Kidney (tissue), 14 donors: ENCODE measurements around the gene DELE1. TPM values are rescaled to one million over a fixed set of nuclear protein-coding genes. Genes with fewer than 3 reads are reported as not detected.
A peak's percentile ranks its signal among the peaks of the same experiment; 100 is the strongest.

Experiments used
- DNase-seq, 5 donors: peaks; one replicate each; pipeline ENCODE4 v3.0.0-alpha.2; 2013 to 2020
- FAIRE-seq: peaks from 2 replicates; lab custom pipeline; 2012; peaks lifted over from hg19 to GRCh38; lab: Jason Lieb, UNC
- H3K27ac ChIP-seq, 2 donors: one replicate each; pipeline ENCODE4 v1.7.0; 2013; ENCODE audit warnings: low read depth in 2 of 2, low read length in 2 of 2, inconsistent platforms in 1 of 2
- H3K27me3 ChIP-seq: one replicate; pipeline ENCODE4 v1.7.1; 2013; ENCODE audit warnings: low read length, inconsistent platforms; ENCODE audit not compliant: control insufficient read depth, insufficient read depth
- H3K36me3 ChIP-seq, 3 donors: one replicate each; pipeline versions ENCODE4 v1.7.0 to v1.7.1; 2013; ENCODE audit warnings: low read length in 3 of 3, control low read depth in 1 of 3, inconsistent platforms in 1 of 3; ENCODE audit not compliant: insufficient read depth in 3 of 3, control insufficient read depth in 2 of 3
- H3K4me1 ChIP-seq, 3 donors: one replicate each; pipeline versions ENCODE4 v1.7.0 to v1.7.1; 2013; ENCODE audit warnings: low read length in 3 of 3, inconsistent platforms in 1 of 3, low read depth in 1 of 3; ENCODE audit not compliant: control insufficient read depth in 2 of 3, insufficient read depth in 2 of 3
- H3K4me3 ChIP-seq, 3 donors: one replicate each; pipeline versions ENCODE4 v1.7.0 to v1.8.1; 2013; ENCODE audit warnings: low read length in 3 of 3, control low read depth in 1 of 3, inconsistent platforms in 1 of 3
- H3K9ac ChIP-seq, 3 donors: one replicate each; pipeline versions ENCODE4 v1.7.0 to v1.7.1; 2013; ENCODE audit warnings: low read length in 3 of 3, control low read depth in 1 of 3, inconsistent platforms in 1 of 3
- H3K9me3 ChIP-seq, 3 donors: one replicate each; pipeline versions ENCODE4 v1.7.0 to v1.7.1; 2013; ENCODE audit warnings: low read length in 3 of 3, control low read depth in 1 of 3, inconsistent platforms in 1 of 3; ENCODE audit not compliant: control insufficient read depth in 2 of 3, insufficient read depth in 1 of 3
- CTCF ChIP-seq: IDR thresholded peaks from 3 replicates; pipeline ENCODE4 v1.5.1; 2012; ENCODE audit warnings: mild to moderate bottlenecking, moderate library complexity, borderline replicate concordance; ENCODE audit not compliant: insufficient read depth; ENCODE audit errors: extremely low read depth
- intact Hi-C: fragments of 100-400 bp; cut with DNase I; formaldehyde crosslinking; loops from one replicate; pipeline ENCODE4 v1.11.1; 2022
- polyA plus RNA-seq: library from polyadenylated mRNA; stranded (reverse); fragments of 350-450 nt; fragmentation: Illumina TruSeq; extraction: RNeasy Lipid Tissue Mini Kit (QIAGEN cat#74804); gene quantifications from one replicate; pipeline ENCODE4 v1.2.3, GENCODE V29; 2014; ENCODE audit warnings: low read depth, low replicate concordance; ENCODE audit not compliant: insufficient read depth
- total RNA-seq: library from RNA; stranded (reverse); fragmentation: NEBNext Ultra II Directional; extraction: Animal tissue kit (Norgen Biotek cat#: 25700); gene quantifications from one replicate; pipeline ENCODE4 v1.2.1, GENCODE V29; 2021
- donor health status: control.
- donor health status: control.
- donor health status: control.
- donor health status: control.
- donor health status: control.
- donor health status: DM: yes; HTN: yes; CAD: no.
- donor health status: Normal renal cell carcinoma (clear cell type).

DELE1 gene
- total and polyA plus RNA-seq, 2 donors from 2014 or later, result 67.7 to 82.3 TPM

GRCh38 chr5:141880961-141881801 is 42.5 kb upstream of the DELE1 start:
- Histone ChIP-seq H3K9ac (no peak overlapping the region), H3K4me3 (no peak overlapping the region), H3K27me3 (peaks cover 32% of the 10 kb centered on the region), H3K36me3 (no peaks in the 10 kb centered on the region), H3K27ac (no peak overlapping the region), H3K9me3 (no peaks in the 10 kb centered on the region), H3K4me1 (peaks cover 0 to 24% (median 4%) of the 10 kb centered on the region in 3 donors)
- DNase-seq (peak in 2 of 5 donors; percentile 36 to 54), FAIRE-seq (no peak)
- intact Hi-C loops, result loop anchor here (5.0 kb wide), 2 partner anchors 174 to 189 kb away; no protein-coding TSS in a partner anchor
- TF ChIP-seq CTCF, result no peak

GRCh38 chr5:141881886-141882285 is 41.8 kb upstream of the DELE1 start:
- intact Hi-C loops, result loop anchor here (5.0 kb wide), 2 partner anchors 175 to 190 kb away; no protein-coding TSS in a partner anchor
- FAIRE-seq (no peak), DNase-seq (peak in 1 of 5 donors; percentile 39)
- H3K27me3 ChIP-seq, result peaks cover 26% of the 10 kb centered on the region
- TF ChIP-seq CTCF, result no peak
- no peak overlapping the region for H3K9ac ChIP-seq
- H3K27ac ChIP-seq, result no peak overlapping the region
- H3K4me3 ChIP-seq, result no peak overlapping the region
- peaks cover 0 to 21% (median 4%) of the 10 kb centered on the region in 3 donors for H3K4me1 ChIP-seq
- no peaks in the 10 kb centered on the region for H3K9me3 ChIP-seq
- no peaks in the 10 kb centered on the region for H3K36me3 ChIP-seq

- H3K27ac ChIP-seq, result no peak overlapping the region
- H3K9ac ChIP-seq, result no peak overlapping the region
- H3K36me3 ChIP-seq, result no peaks in the 10 kb centered on the region
- intact Hi-C loops, result loop anchor here (5.0 kb wide), 2 partner anchors 175 to 190 kb away; no protein-coding TSS in a partner anchor
- FAIRE-seq, result no peak
- DNase-seq, result peak in 2 of 5 donors; percentile 38 to 61
- no peaks in the 10 kb centered on the region for H3K9me3 ChIP-seq
- peaks cover 19% of the 10 kb centered on the region for H3K27me3 ChIP-seq
- no peak for TF ChIP-seq CTCF
- H3K4me1 ChIP-seq, result peaks cover 0 to 16% (median 0%) of the 10 kb centered on the region in 3 donors
- no peak overlapping the region for H3K4me3 ChIP-seq
Measured at GRCh38 chr5:141882594-141883183, 41.0 kb upstream of the DELE1 start.
